Measurements from ENCODE around the gene ZNF559. TPM values are rescaled to one million over a fixed set of nuclear protein-coding genes. Genes with fewer than 3 reads are reported as not detected.
"Not testable (repeated sequence)": the region's sequence is repeated elsewhere in the genome, so short reads cannot be mapped to it uniquely, and the experiment has no call there.

ZNF559 gene
- total and polyA plus RNA-seq, 8 donors, result 14.2 to 78.5 (median 73.3) TPM

DNA sequence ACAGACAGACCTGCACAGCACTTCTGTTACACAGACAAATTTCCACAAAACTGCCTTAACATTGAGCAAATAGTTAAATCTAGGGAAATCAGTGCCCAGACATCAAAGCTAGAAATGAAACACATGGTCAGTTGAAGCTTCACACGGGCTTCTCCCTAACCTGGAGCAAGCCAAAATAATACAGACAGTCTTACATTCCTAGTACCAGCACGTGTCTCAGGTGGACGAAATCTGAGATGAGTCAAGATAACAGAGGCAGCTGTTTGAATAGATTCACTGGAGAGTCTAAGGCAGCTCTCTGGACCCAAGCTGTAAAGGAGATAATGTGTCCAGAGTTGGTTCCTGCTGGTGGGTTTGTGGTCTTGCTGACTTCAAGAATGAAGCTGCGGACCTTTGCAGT, 10.2 kb upstream of the ZNF559 start:
- peaks cover 0 to 6% of the 10 kb centered on the region in 2 donors for H3K4me1 ChIP-seq
- no peak for TF ChIP-seq CTCF (IDR thresholded peaks at IDR 0.05)
- H3K9me3 ChIP-seq, result peaks cover 0 to 46% of the 10 kb centered on the region in 2 donors
- DNase-seq (no peak), ATAC-seq (no peak)
- no peaks in the 10 kb centered on the region for H3K36me3 ChIP-seq
- H3K4me3 ChIP-seq, result no peak overlapping the region
- H3K27ac ChIP-seq, result no peak overlapping the region
- H3K27me3 ChIP-seq, result no peaks in the 10 kb centered on the region
- intact Hi-C loops (cut with DNase I), result loop anchor here in 1 of 2 donors (10.0 kb wide), 1 partner anchor 481 kb away; no protein-coding TSS in a partner anchor

DNA sequence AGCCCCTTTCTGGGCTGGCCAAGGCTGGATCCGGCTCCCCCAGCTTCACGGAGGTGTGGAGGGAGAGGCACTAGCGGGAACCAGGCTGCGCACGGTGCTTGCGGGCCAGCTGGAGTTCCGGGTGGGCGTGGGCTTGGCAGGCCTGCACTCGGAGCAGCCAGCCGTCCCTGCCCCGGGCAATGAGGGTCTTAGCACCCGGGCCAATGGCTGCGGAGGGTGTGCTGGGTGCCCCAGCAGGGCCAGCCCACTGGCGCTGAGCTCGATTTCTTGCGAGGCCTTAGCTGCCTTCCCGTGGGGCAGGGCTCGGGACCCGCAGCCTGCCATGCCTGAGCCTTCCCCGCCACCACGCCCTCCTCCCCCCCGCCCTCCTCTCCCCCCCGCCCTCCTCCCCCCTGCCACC, 2.6 kb upstream of the ZNF559 start:
- no peak for TF ChIP-seq CTCF (IDR thresholded peaks at IDR 0.05)
- H3K27ac ChIP-seq, result no peak overlapping the region
- DNase-seq (no peak), ATAC-seq (no peak)
- intact Hi-C loops (cut with DNase I), result no loop called here
- no peak overlapping the region for H3K4me3 ChIP-seq
- peaks cover 0 to 59% of the 10 kb centered on the region in 2 donors for H3K9me3 ChIP-seq
- no peaks in the 10 kb centered on the region for H3K27me3 ChIP-seq
- peaks cover 0 to 10% of the 10 kb centered on the region in 2 donors for H3K36me3 ChIP-seq
- H3K4me1 ChIP-seq, result peaks cover 4 to 13% of the 10 kb centered on the region in 2 donors

- DNase-seq; ATAC-seq; H3K27me3 ChIP-seq; H3K4me3 ChIP-seq; intact Hi-C loops (cut with DNase I); H3K27ac ChIP-seq: not testable (repeated sequence)
- H3K36me3 ChIP-seq, result peaks cover 0 to 15% of the 10 kb centered on the region in 2 donors
- peaks cover 0 to 60% of the 10 kb centered on the region in 2 donors for H3K9me3 ChIP-seq
- peaks cover 4 to 13% of the 10 kb centered on the region in 2 donors for H3K4me1 ChIP-seq
These were observed 2.2 kb upstream of the ZNF559 start for GRCh38 chr19:9321756-9322155.

- H3K4me3 ChIP-seq; H3K27me3 ChIP-seq; ATAC-seq; H3K27ac ChIP-seq; DNase-seq; intact Hi-C loops (cut with DNase I): not testable (repeated sequence)
- Histone ChIP-seq H3K4me1 (peaks cover 4 to 13% of the 10 kb centered on the region in 2 donors), H3K36me3 (peaks cover 0 to 19% of the 10 kb centered on the region in 2 donors), H3K9me3 (peaks cover 0 to 64% of the 10 kb centered on the region in 2 donors)
These were observed 1.8 kb upstream of the ZNF559 start for GRCh38 chr19:9322201-9322600.

GRCh38 chr19:9323557-9323918, 441 bp upstream of the ZNF559 start:
- Histone ChIP-seq H3K27ac (peak overlapping the region; percentile 91), H3K36me3 (peaks cover 0 to 32% of the 10 kb centered on the region in 2 donors), H3K4me1 (peaks cover 4 to 13% of the 10 kb centered on the region in 2 donors), H3K9me3 (peaks cover 0 to 68% of the 10 kb centered on the region in 2 donors), H3K4me3 (peak overlapping the region; percentile 78 to 91), H3K27me3 (no peaks in the 10 kb centered on the region)
- DNase-seq, result peak in 2 of 4 donors; percentile 70 to 74
- intact Hi-C loops (cut with DNase I), result no loop called here
- TF ChIP-seq CTCF (IDR thresholded peaks at IDR 0.05), result no peak
- peak; percentile 75 for ATAC-seq

DNA sequence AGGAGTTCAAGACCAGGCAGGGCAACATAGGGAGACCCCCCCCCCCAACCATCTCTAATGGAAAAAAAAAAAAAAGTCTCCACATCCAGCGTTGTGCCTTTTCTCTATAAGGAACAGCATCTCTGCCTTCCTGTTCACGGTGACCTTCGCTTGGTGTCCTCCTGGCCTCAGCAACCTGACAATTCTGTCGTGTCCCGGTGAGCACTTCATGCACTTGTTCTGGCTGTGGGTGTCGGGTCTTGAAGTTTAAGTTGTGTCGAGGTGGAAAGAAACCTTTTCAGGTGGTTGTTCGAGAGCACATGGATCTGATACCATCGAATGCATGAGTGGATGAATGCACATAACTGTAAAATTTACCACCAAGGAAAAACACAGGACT, 594 bp downstream of the ZNF559 start:
- Histone ChIP-seq H3K27ac (peak overlapping the region; percentile 91), H3K4me3 (peak overlapping the region; percentile 78 to 91), H3K36me3 (peaks cover 0 to 41% of the 10 kb centered on the region in 2 donors), H3K9me3 (peaks cover 3 to 70% of the 10 kb centered on the region in 2 donors), H3K4me1 (peaks cover 4 to 13% of the 10 kb centered on the region in 2 donors), H3K27me3 (no peaks in the 10 kb centered on the region)
- no peak for TF ChIP-seq CTCF (IDR thresholded peaks at IDR 0.05)
- ATAC-seq (no peak), DNase-seq (no peak)
- intact Hi-C loops (cut with DNase I), result no loop called here
